GOT3 (cell line): Measurements from ENCODE around the gene FIP1L1.

Source experiments
- DNase-seq: peaks from one replicate; lab custom pipeline; 2025; ENCODE audit warnings: mixed read lengths; lab: John Stamatoyannopoulos, UW

FIP1L1 gene

DNA sequence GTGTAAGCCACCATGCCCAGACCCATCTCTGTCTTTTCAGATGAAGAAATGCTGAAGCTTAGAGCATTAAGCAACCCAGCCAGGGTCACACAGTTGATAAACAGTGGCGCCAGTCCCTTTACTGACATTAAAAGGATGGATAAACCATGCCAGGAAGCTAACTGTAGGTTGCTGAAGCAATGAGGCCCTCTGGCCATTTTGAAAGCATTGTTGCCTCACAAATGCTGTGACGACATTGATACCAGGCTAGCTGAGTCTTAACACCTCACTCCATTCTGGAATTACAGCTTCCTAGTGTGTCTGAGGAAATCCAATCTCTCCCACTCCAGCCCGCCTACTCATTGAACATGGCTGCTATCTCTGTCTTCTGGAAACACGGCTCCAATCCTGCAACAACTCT is 124.1 kb downstream of the FIP1L1 start:
- no peak for DNase-seq

DNA sequence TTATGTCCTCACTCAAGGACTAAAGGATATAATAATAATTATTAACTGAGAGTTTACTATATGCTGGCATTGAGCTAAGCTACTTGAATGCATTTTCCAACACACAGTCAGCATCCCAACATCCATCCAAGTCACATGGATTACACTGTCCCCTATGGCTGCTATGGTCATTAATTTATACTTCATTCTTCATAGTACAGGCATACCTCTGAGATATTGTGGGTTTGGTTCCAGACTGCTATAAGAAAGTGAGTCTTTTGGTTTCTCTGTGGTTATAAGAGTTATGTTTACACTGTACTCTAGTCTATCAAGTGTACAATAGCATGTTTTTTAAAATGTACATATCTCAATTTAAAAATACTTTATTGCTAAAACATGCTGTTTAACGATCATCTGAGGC is 124.7 kb downstream of the FIP1L1 start:
- no peak for DNase-seq

DNA sequence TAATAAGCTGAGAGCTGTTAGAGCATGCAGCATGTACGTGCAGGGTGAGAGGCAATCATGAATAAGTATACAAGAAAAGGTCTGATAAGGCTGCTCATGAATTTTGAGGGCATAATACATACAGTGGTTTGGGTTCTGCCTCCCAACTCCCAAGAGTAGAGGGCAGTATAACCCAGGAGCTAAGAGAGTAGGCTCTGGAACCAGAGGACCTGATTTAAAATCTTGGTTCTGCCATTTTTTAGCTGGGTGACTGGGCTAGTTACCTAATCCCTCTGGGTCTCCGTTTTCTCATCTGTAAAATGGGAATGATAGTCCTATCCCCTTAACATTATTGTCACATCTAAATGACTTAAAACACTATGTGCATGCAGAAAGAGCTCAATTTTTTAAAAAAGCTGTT is 128.5 kb downstream of the FIP1L1 start:
- no peak for DNase-seq

DNA sequence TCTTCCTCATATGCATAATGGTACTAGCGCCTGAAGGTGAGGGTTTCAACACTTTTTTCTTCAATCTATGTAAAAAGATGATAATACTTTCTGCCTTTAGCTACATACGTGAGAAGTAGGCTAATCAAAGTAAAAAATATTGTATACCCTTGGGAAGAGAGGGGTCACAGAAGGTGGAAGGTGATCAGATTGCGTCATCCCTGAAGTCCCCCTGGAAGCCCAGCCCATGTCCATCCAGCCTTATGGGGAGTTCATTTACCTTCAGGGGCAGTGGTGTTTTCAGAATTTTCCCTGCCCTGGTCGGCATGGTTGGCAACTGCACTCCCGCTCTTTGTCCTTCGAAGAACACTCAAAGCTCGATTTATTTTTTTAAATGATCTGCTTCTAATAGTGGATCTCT is 129.6 kb downstream of the FIP1L1 start:
- DNase-seq: no peak

DNA sequence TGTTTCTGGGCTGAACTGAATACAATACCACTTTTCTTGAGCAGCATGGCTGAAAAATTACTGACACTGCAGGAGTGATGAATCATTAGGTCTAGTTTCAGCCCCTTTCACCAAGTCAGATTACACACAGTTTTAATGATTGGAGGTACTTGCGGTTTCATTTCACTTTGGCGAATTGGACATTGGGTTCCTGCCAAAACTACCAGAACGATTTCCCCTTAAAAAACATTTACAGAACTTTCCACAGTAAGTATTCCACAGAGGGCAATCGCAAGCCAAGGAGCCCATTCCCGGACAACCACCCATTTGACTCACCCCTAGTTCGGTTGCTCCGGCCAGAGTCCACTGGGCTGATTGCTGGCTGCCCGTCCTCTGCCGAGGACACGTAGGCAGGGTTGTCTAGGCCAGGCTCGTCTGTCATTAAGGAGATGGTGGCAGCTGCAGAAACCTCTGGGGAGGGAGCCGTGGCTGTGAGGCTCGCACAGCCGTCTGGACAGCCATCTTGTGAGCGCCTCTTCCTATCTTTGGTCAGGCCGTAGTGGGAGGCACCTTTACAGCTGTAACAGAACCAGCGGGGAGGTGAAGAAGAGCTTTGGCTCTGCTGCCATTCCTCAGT is 130.3 kb downstream of the FIP1L1 start:
- peak; percentile 36 for DNase-seq

DNA sequence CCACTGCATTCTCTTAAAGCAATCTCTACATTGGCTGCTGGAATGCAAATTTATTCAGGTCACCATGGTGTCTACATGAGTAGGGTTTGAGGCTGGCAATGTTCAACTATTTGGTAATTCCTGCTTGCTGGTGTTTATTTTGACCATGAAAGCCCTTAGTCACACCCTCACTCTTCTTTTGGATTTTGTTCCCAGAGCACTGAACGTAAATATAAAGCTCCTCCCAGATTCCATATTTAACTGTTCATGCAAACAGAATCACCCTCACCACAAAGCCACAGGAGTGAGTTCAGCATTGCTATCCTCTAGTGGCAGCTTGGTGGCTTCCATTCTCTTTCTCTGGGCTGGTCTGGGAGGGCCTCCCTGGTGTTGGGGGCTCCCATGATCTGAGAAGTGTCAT is 131.0 kb downstream of the FIP1L1 start:
- no peak for DNase-seq

DNA sequence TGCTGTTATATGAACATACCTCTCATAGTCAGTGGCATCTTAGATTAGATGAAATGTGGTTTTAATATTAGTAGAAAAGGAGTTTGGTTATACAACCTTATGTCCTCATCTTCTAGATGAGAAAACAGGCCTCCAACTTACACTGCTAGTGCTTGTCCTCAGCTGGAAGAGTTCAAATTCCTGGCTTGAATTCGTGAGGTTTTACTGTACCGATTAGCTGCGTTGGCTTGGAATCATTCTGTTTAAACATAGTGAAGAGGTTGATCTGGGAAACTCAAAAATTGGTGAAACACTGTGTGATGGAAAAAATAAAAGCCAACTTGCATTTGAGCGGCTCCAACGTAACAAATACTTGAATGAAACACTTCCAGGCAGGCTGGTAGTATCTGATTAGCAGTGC is 132.9 kb downstream of the FIP1L1 start:
- DNase-seq: no peak
